Head of caudate nucleus (tissue), 42 donors: ENCODE data around the gene SENP8.

ENCODE experiments used
- DNase-seq, 42 donors: peaks; one replicate each; pipeline versions ENCODE4 v3.0.0 to v3.0.0-alpha.2; 2020 to 2021; ENCODE audit warnings: mixed read lengths in 7 of 42
- intact Hi-C: fragments of 100-400 bp; cut with DNase I; formaldehyde crosslinking; loops from one replicate; pipeline ENCODE4 v1.15.0; 2022

Gene SENP8

DNA sequence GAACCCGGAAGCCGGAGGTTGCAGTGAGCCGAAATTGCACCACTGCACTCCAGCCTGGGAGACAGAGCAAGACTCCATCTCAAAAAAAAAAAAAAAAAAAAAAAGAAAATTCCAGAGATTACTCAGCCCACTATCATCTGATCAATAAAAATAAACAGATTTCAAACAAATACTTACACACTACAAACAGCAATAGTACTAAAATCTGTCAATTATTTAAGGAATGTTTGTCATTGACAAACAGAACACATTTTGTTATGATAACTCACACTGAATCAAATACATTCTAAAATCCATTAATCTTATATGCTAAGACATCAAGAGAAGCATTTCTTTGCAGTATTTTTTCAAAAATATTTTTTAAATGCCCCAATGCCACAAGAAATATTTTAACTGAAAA lies 7.8 kb upstream of the SENP8 start:
- no peak for DNase-seq
- intact Hi-C loops = no loop called here

- intact Hi-C loops = no loop called here
- DNase-seq = no peak
Measured at GRCh38 chr15:72112116-72112515, 6.1 kb upstream of the SENP8 start.

DNA sequence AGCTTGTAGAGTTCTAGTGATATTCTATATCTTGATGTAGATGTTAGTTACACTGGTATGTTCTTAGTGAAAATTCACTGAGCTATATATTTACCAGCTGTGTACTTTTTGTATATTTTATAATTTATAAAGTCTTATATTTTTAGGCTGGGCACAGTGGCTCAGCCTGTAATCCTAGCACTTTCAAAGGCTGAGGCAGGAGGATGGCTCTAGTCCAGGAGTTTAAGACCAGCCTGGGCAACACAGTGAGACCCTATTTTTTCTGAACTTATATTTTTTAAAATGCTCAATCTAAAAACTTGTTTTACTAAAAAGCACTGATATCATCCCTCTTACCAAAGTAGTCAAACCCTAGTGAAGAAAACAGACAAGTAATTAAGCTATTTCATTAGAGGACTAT lies 5.4 kb upstream of the SENP8 start:
- no peak for DNase-seq
- intact Hi-C loops = no loop called here

DNA sequence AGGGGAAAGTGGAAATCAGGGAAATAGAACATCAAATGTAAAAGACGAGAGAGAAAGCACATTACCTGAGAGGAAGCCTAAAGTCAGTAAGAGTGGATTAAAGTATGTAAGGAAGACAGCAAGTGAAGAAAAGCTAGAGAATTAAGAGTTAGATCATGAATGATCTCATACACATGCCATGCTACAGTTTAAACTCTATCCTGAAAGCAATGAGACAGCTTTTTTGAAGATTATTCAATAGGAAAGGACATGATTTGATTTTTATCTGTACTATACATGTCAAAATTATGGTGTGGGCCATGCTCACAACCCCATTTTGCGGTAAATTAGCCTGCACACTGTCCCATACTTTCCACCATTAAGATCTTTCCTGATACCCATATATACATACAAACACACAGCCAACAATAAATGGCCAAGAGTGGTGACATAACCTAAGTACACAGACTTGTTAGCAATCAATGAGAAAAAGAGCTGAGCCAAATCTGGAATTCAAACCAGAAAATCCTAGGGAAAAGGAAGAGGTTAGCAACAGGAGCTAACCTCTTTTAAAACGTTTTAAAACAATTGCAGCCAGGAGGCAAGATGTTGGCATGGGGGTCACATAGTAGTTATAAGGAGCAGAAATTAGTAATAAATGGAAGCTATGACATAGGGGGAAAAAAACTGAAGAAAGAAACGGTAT lies 4.7 kb upstream of the SENP8 start:
- no peak for DNase-seq
- intact Hi-C loops = no loop called here

DNA sequence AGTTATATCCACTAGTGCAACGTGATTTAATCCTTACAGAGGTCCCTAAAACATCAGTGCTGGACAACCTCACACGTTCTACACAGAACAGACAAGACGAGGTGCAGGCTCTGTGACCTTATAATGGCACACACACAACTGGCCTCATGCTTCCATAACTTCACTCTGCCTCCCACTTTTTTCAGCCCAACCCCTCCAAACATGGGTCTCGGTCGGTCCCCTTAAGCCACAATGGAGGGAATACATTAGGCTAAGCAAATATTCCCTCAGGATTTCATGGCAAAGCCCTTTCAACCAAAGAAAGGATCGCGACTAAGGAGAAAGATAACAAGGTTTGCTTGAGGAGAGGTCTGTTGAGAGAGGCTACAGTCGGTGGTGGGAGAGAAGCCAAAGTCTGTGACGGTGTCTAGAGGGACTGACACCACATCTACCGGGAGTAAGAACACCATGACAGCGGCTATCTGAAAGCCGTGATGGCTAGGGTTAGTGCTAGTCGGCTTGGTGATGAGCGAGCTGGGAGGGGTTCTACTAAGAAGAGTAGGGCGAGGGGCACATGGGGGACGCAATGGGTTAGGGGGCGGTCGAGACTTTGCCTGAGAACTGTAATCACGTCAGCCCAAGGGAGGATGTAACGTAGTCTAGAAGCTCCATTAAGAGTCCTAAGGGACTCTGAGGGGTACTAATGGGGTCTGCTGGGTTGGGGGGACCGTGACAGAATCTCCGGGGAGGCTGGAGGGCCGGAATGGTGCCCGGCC lies 1.3 kb upstream of the SENP8 start:
- peak in 34 of 42 donors; percentile 8 to 58 (median 30) for DNase-seq
- intact Hi-C loops = no loop called here

DNA sequence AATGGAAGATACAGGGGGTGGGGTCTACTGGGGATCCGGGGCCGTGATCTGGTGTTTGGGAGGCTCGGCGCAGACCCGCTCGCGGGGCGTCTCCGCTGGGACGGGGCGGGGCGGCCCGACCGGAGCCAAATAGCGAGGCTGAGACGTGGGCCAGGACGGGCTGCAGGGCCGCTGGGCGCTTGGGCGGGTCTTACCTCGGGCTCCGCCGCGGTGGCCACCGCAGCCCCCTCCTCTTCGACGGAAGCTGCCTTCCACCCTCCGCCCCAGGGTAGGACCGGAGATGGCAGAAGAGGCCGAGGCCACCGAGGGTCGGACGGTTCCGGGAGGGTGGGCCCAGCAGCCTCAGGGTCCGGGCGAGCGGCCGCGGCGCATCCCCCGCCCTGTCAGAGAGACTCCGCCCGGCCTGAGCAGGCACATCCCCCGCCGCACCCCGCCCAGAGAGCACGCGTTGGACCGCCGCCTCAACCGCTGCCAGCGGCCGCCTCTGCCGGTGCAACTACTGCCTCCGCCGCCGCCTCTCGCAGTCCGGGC lies 652 bp upstream of the SENP8 start:
- peak in 21 of 42 donors; percentile 29 to 69 (median 50) for DNase-seq
- intact Hi-C loops = no loop called here

GRCh38 chr15:72124218-72124617 lies 6.0 kb downstream of the SENP8 start:
- no peak for DNase-seq
- intact Hi-C loops = no loop called here

GRCh38 chr15:72127724-72128322 lies 9.6 kb downstream of the SENP8 start:
- no peak for DNase-seq
- intact Hi-C loops = no loop called here

DNA sequence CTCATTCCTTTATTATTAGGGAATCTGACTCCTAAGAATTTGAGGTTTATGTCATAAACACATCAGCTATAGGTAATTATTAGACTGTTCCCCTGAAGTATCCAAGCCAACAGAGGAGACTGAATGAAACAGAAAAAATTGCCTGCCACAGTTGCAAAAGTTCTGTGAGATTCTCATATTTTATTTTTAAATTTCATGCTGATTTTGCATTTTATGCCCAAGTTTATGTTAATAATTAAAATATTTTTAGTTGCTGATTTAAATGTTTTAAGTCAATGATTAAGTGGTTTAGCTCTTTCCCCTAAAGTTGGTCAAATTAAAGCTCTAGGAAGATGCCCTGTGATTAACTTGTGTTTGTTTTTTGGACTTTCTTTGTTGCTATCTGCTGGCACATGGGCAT lies 10.2 kb downstream of the SENP8 start:
- DNase-seq = no peak
- intact Hi-C loops = no loop called here

GRCh38 chr15:72130272-72130671 lies 12.1 kb downstream of the SENP8 start:
- intact Hi-C loops = no loop called here
- no peak for DNase-seq

DNA sequence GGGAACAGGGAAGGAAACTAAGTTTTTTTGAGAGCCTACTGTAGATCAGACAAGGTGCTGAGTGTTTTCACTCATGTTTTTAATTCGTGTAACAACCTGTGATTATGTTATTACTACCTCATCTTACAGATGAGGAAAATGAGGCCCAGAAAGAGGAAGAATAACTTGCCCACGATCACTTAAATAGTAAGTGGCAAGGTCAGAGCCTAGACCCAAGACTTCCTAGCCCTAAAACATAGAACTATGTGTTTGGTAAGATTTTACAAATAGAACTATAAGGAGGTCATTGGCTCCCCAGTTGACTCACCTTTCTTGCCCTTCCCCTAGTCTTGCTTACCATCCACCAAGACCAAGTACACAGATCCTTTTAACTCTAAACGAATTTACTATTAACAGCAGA lies 13.7 kb downstream of the SENP8 start:
- intact Hi-C loops = no loop called here

DNA sequence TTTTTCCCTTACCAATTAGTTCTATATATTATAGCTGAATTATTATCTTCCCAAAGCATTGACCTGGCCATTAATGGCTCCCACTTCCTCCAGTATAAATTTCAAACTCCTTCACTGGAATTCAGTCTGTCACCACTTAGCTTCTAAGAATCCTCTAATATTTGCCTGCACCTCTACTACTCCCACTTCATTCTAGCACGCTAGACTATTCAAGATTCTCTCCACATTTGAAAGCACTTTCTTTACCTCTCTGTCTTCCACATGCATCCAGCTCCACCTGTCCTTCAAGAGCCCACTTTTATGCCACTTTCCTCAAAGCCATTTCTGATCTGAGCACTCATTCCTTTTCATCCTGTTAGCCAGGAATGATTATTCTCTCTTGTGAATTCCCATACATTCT lies 15.0 kb downstream of the SENP8 start:
- intact Hi-C loops = no loop called here
- DNase-seq = no peak

More for the DNA sequence above, 13.7 kb downstream of the SENP8 start:
- DNase-seq = no peak

DNA sequence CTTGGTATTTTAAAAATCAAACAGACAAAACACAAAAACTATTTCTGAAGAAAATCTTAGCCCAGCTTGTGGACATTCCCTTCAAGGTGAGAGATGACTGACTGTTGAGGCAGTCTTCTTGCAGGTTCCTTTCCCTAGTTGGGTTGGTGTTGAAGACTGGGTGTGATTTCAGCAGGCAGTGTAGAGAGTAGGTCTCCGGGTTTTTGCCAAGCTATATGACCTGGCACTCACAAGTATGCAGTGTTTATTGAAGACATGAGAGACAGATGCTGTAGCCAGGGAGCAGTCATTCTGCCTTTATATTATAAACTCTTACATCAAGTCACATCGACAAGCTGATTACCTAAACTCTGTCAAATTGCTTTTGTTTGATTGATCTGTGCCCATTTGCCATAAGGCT lies 17.5 kb downstream of the SENP8 start:
- DNase-seq = no peak
- intact Hi-C loops = no loop called here

- intact Hi-C loops = no loop called here
- no peak for DNase-seq
Measured at GRCh38 chr15:72136170-72137051, 18.2 kb downstream of the SENP8 start.

GRCh38 chr15:72139667-72140066 lies 21.5 kb downstream of the SENP8 start:
- intact Hi-C loops = no loop called here
- no peak for DNase-seq

- intact Hi-C loops = no loop called here
- DNase-seq = no peak
Measured at GRCh38 chr15:72140088-72140487, 21.9 kb downstream of the SENP8 start.

- intact Hi-C loops = no loop called here
- DNase-seq = no peak
Measured at GRCh38 chr15:72141171-72142084, 23.2 kb downstream of the SENP8 start.

DNA sequence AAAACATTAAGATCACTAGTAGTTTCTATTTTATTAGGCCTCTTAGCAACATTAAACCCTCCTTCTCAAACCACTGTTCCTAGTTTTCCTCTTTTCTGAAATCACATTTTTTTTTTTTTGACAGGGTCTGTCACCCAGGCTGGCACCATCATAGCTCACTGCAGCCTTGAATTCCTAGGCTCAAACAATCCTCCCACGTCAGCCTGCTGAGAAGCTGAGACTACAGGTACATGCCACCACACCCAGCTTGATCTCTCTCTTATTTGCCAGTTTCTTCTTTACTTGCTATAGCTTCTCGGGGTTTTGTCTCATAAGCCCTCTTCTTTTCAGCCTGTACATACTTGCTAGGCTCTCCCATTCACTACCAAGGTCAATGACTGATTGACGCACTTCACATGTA lies 28.0 kb downstream of the SENP8 start:
- DNase-seq = peak in 26 of 42 donors; percentile 24 to 85 (median 56)
- intact Hi-C loops = no loop called here
